Adrenal gland (tissue), 5 donors: ENCODE measurements around the gene IL1RN.
"Not testable (repeated sequence)": the region's sequence is repeated elsewhere in the genome, so short reads cannot be mapped to it uniquely, and the experiment has no call there.

Experiments used
- CTCF ChIP-seq, 6 experiments: fragments of 450-650 bp in 4 of 6; fragments of 200-600 bp in 2 of 6; sonication (generic) in 1 of 6; IDR thresholded peaks; 1 replicate in 5 of 6; 2 replicates in 1 of 6; pipeline versions ENCODE4 v1.5.1 to v1.8.0; 2016 to 2021; ENCODE audit warnings: antibody characterized with exemption in 6 of 6, mild to moderate bottlenecking in 2 of 6, moderate library complexity in 1 of 6
- POLR2A ChIP-seq, 2 donors: fragments of 450-650 bp; IDR thresholded peaks; one replicate each; pipeline ENCODE4 v1.6.1; 2017; ENCODE audit warnings: antibody characterized with exemption in 2 of 2, mild to moderate bottlenecking in 2 of 2, moderate library complexity in 1 of 2
- donor health status: DM: no; HTN: no; CAD: no.

DNA sequence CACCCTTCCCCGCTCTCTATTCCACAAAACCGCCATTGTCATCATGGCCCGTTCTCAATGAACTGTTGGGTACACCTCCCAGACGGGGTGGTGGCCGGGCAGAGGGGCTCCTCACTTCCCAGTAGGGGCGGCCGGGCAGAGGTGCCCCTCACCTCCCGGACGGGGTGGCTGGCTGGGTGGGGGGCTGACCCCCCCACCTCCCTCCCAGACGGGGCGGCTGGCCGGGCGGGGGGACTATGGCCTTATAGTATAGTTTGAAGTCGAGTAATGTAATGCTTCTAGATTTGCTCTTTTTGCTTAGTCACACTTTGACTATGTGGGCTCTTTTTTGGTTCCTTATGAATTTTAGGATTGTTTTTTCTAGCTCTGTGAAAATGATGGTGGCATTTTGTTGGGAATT, 31.1 kb upstream of the IL1RN start:
- TF ChIP-seq CTCF, POLR2A (IDR thresholded peaks at IDR 0.05): not testable (repeated sequence)
